ENCODE results near the gene OGT.

DNA sequence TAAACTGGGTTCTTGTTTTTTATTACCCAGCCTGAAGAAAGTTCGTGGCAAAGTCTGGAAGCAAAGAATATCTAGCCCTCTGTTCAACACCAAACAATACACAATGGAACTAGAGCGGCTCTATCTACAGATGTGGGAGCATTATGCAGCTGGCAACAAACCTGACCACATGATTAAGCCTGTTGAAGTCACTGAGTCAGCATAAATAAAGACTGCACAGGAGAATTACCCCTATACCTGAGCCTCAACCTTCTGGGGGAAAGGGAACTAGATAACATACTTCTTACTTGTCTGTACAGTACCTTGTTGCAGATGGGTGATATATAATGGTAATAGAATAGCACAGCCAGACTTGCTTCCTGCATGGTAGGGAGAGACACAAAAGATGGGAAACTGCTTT lies 40.7 kb downstream of the OGT start:
- TF ChIP-seq POLR2A (IDR thresholded peaks at IDR 0.05; ENCODE audit: low read length) (no peak), RNF2 (IDR thresholded peaks at IDR 0.05; ENCODE audit: borderline replicate concordance, low read depth) (no peak), CBX2 (IDR thresholded peaks at IDR 0.05; ENCODE audit: borderline replicate concordance, low read depth) (no peak), CEBPB (IDR thresholded peaks at IDR 0.05) (no peak), EP300 (IDR thresholded peaks at IDR 0.05) (no peak)
- TF ChIP-seq, protein P1, sequence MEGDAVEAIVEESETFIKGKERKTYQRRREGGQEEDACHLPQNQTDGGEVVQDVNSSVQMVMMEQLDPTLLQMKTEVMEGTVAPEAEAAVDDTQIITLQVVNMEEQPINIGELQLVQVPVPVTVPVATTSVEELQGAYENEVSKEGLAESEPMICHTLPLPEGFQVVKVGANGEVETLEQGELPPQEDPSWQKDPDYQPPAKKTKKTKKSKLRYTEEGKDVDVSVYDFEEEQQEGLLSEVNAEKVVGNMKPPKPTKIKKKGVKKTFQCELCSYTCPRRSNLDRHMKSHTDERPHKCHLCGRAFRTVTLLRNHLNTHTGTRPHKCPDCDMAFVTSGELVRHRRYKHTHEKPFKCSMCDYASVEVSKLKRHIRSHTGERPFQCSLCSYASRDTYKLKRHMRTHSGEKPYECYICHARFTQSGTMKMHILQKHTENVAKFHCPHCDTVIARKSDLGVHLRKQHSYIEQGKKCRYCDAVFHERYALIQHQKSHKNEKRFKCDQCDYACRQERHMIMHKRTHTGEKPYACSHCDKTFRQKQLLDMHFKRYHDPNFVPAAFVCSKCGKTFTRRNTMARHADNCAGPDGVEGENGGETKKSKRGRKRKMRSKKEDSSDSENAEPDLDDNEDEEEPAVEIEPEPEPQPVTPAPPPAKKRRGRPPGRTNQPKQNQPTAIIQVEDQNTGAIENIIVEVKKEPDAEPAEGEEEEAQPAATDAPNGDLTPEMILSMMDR (IDR thresholded peaks at IDR 0.05), result no peak
- TF ChIP-seq, protein P2, sequence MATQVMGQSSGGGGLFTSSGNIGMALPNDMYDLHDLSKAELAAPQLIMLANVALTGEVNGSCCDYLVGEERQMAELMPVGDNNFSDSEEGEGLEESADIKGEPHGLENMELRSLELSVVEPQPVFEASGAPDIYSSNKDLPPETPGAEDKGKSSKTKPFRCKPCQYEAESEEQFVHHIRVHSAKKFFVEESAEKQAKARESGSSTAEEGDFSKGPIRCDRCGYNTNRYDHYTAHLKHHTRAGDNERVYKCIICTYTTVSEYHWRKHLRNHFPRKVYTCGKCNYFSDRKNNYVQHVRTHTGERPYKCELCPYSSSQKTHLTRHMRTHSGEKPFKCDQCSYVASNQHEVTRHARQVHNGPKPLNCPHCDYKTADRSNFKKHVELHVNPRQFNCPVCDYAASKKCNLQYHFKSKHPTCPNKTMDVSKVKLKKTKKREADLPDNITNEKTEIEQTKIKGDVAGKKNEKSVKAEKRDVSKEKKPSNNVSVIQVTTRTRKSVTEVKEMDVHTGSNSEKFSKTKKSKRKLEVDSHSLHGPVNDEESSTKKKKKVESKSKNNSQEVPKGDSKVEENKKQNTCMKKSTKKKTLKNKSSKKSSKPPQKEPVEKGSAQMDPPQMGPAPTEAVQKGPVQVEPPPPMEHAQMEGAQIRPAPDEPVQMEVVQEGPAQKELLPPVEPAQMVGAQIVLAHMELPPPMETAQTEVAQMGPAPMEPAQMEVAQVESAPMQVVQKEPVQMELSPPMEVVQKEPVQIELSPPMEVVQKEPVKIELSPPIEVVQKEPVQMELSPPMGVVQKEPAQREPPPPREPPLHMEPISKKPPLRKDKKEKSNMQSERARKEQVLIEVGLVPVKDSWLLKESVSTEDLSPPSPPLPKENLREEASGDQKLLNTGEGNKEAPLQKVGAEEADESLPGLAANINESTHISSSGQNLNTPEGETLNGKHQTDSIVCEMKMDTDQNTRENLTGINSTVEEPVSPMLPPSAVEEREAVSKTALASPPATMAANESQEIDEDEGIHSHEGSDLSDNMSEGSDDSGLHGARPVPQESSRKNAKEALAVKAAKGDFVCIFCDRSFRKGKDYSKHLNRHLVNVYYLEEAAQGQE (IDR thresholded peaks at IDR 0.05), result no peak
- TF ChIP-seq, protein P3, sequence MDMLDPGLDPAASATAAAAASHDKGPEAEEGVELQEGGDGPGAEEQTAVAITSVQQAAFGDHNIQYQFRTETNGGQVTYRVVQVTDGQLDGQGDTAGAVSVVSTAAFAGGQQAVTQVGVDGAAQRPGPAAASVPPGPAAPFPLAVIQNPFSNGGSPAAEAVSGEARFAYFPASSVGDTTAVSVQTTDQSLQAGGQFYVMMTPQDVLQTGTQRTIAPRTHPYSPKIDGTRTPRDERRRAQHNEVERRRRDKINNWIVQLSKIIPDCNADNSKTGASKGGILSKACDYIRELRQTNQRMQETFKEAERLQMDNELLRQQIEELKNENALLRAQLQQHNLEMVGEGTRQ (IDR thresholded peaks at IDR 0.05), result no peak

Data from A549 (cell line).